Measurements from ENCODE around the gene RUNX2. TPM values are rescaled to one million over a fixed set of nuclear protein-coding genes. Genes with fewer than 3 reads are reported as not detected.

The RUNX2 gene
- total and polyA plus RNA-seq, 4 donors: 1.8 to 6.7 (median 3.2) TPM

GRCh38 chr6:45590226-45590625 is 262.1 kb downstream of the RUNX2 start:
- Histone ChIP-seq H3K4me1 (ENCODE audit: control insufficient read depth in 5 of 5, insufficient read depth in 5 of 5, low read length in 5 of 5) (peaks cover 0 to 26% (median 17%) of the 10 kb centered on the region in 5 donors), H3K27ac (ENCODE audit: low read depth in 1 of 2, low read length in 1 of 2) (no peak overlapping the region), H3K4me3 (no peak overlapping the region), H3K36me3 (ENCODE audit: control insufficient read depth in 4 of 4, insufficient read depth in 4 of 4, low read length in 4 of 4) (no peaks in the 10 kb centered on the region), H3K27me3 (ENCODE audit: control insufficient read depth in 3 of 3, insufficient read depth in 3 of 3, low read length in 2 of 3) (peaks cover 0 to 8% (median 3%) of the 10 kb centered on the region in 3 donors), H3K9me3 (ENCODE audit: control insufficient read depth in 4 of 4, insufficient read depth in 3 of 4, low read length in 3 of 4) (no peaks in the 10 kb centered on the region), H3K9ac (ENCODE audit: insufficient read depth in 1 of 2, low read length in 2 of 2) (no peak overlapping the region)
- no peak for ATAC-seq (ENCODE audit: insufficient read depth, low FRiP score)
- DNase-seq: peak in 1 of 3 donors; percentile 58
- TF ChIP-seq CTCF (IDR thresholded peaks at IDR 0.05; ENCODE audit: control extremely low read depth, extremely low read depth): no peak
- 40 to 42% methylated on average over 4 of the region's 4 CpGs for WGBS, 2 donors

GRCh38 chr6:45590696-45591184 is 262.6 kb downstream of the RUNX2 start:
- WGBS, 2 donors: 68 to 71% methylated on average over 7 of the region's 7 CpGs
- no peak overlapping the region for H3K4me3 ChIP-seq
- H3K27ac ChIP-seq (ENCODE audit: low read depth in 1 of 2, low read length in 1 of 2): no peak overlapping the region
- no peaks in the 10 kb centered on the region for H3K9me3 ChIP-seq (ENCODE audit: control insufficient read depth in 4 of 4, insufficient read depth in 3 of 4, low read length in 3 of 4)
- DNase-seq (peak; percentile 82 to 93 (median 87)), ATAC-seq (ENCODE audit: insufficient read depth, low FRiP score) (no peak)
- no peaks in the 10 kb centered on the region for H3K36me3 ChIP-seq (ENCODE audit: control insufficient read depth in 4 of 4, insufficient read depth in 4 of 4, low read length in 4 of 4)
- peak overlapping the region in 1 of 2 donors; percentile 69 for H3K9ac ChIP-seq (ENCODE audit: insufficient read depth in 1 of 2, low read length in 2 of 2)
- TF ChIP-seq CTCF (IDR thresholded peaks at IDR 0.05; ENCODE audit: control extremely low read depth, extremely low read depth): no peak
- H3K27me3 ChIP-seq (ENCODE audit: control insufficient read depth in 3 of 3, insufficient read depth in 3 of 3, low read length in 2 of 3): peaks cover 0 to 5% (median 3%) of the 10 kb centered on the region in 3 donors
- H3K4me1 ChIP-seq (ENCODE audit: control insufficient read depth in 5 of 5, insufficient read depth in 5 of 5, low read length in 5 of 5): peaks cover 0 to 31% (median 17%) of the 10 kb centered on the region in 5 donors

- Histone ChIP-seq H3K9ac (ENCODE audit: insufficient read depth in 1 of 2, low read length in 2 of 2) (no peak overlapping the region), H3K27me3 (ENCODE audit: control insufficient read depth in 3 of 3, insufficient read depth in 3 of 3, low read length in 2 of 3) (peaks cover 0 to 5% (median 3%) of the 10 kb centered on the region in 3 donors), H3K4me3 (no peak overlapping the region), H3K9me3 (ENCODE audit: control insufficient read depth in 4 of 4, insufficient read depth in 3 of 4, low read length in 3 of 4) (no peaks in the 10 kb centered on the region), H3K36me3 (ENCODE audit: control insufficient read depth in 4 of 4, insufficient read depth in 4 of 4, low read length in 4 of 4) (no peaks in the 10 kb centered on the region), H3K27ac (ENCODE audit: low read depth in 1 of 2, low read length in 1 of 2) (no peak overlapping the region), H3K4me1 (ENCODE audit: control insufficient read depth in 5 of 5, insufficient read depth in 5 of 5, low read length in 5 of 5) (peaks cover 0 to 31% (median 17%) of the 10 kb centered on the region in 5 donors)
- no peak for DNase-seq
- WGBS, 2 donors: 46 to 66% methylated on average over 1 of the region's 1 CpG
- TF ChIP-seq CTCF (IDR thresholded peaks at IDR 0.05; ENCODE audit: control extremely low read depth, extremely low read depth): no peak
- ATAC-seq (ENCODE audit: insufficient read depth, low FRiP score): no peak
Measured at GRCh38 chr6:45591306-45591705, 263.2 kb downstream of the RUNX2 start.

GRCh38 chr6:45591890-45592289 is 263.8 kb downstream of the RUNX2 start:
- DNase-seq (no peak), ATAC-seq (ENCODE audit: insufficient read depth, low FRiP score) (no peak)
- H3K9ac ChIP-seq (ENCODE audit: insufficient read depth in 1 of 2, low read length in 2 of 2): no peak overlapping the region
- H3K36me3 ChIP-seq (ENCODE audit: control insufficient read depth in 4 of 4, insufficient read depth in 4 of 4, low read length in 4 of 4): no peaks in the 10 kb centered on the region
- no peak for TF ChIP-seq CTCF (IDR thresholded peaks at IDR 0.05; ENCODE audit: control extremely low read depth, extremely low read depth)
- peaks cover 0 to 5% (median 3%) of the 10 kb centered on the region in 3 donors for H3K27me3 ChIP-seq (ENCODE audit: control insufficient read depth in 3 of 3, insufficient read depth in 3 of 3, low read length in 2 of 3)
- no peak overlapping the region for H3K4me3 ChIP-seq
- H3K27ac ChIP-seq (ENCODE audit: low read depth in 1 of 2, low read length in 1 of 2): no peak overlapping the region
- H3K4me1 ChIP-seq (ENCODE audit: control insufficient read depth in 5 of 5, insufficient read depth in 5 of 5, low read length in 5 of 5): peaks cover 0 to 31% (median 17%) of the 10 kb centered on the region in 5 donors
- 82 to 87% methylated on average over 5 of the region's 5 CpGs for WGBS, 2 donors
- no peaks in the 10 kb centered on the region for H3K9me3 ChIP-seq (ENCODE audit: control insufficient read depth in 4 of 4, insufficient read depth in 3 of 4, low read length in 3 of 4)

All from lung (tissue), 12 donors.